Common myeloid progenitor, CD34-positive (primary cell): Measurements from ENCODE around the gene CCDC40.

Experiments
- CTCF ChIA-PET: fragments of 350-600 bp; sonication (Branson Sonifier 250); formaldehyde crosslinking; loops from one replicate; lab custom pipeline; 2021; ENCODE audit warnings: antibody characterized with exemption; lab: Charles Lee
- POLR2A ChIA-PET: fragments of 350-600 bp; sonication (Branson Sonifier 250); formaldehyde crosslinking; loops from one replicate; lab custom pipeline; 2021; ENCODE audit warnings: antibody characterized with exemption; lab: Charles Lee
- DNase-seq, 3 donors: peaks; one replicate each; pipeline versions ENCODE4 v3.0.0 to v3.0.0-alpha.2; 2013
- H3K27ac ChIP-seq, 2 experiments: 1 replicate in 1 of 2; 2 replicates in 1 of 2; pipeline ENCODE4 v1.7.0; 2013; ENCODE audit warnings: inconsistent platforms in 2 of 2, low read length in 2 of 2, mild to moderate bottlenecking in 2 of 2, low read depth in 1 of 2, moderate library complexity in 1 of 2; ENCODE audit not compliant: severe bottlenecking in 2 of 2, insufficient read depth in 1 of 2, poor library complexity in 1 of 2
- H3K27me3 ChIP-seq, 5 experiments: replicated peaks in 2 of 5; 1 replicate in 3 of 5; 2 replicates in 2 of 5; pipeline versions ENCODE4 v1.6.1 to v1.7.0; 2013; ENCODE audit warnings: low read length in 4 of 5, mild to moderate bottlenecking in 2 of 5, moderate library complexity in 2 of 5, inconsistent platforms in 1 of 5; ENCODE audit not compliant: insufficient read depth in 5 of 5, control insufficient read depth in 4 of 5
- H3K36me3 ChIP-seq, 4 experiments: 1 replicate in 2 of 4; 2 replicates in 2 of 4; pipeline versions ENCODE4 v1.6.1 to v1.7.0; 2013; ENCODE audit warnings: low read length in 3 of 4, control low read depth in 1 of 4, mild to moderate bottlenecking in 1 of 4; ENCODE audit not compliant: control insufficient read depth in 4 of 4, insufficient read depth in 4 of 4
- H3K4me1 ChIP-seq, 4 experiments: 1 replicate in 3 of 4; 2 replicates in 1 of 4; pipeline versions ENCODE4 v1.6.1 to v1.7.1; 2013; ENCODE audit warnings: low read length in 3 of 4, mild to moderate bottlenecking in 3 of 4, control low read depth in 1 of 4, inconsistent platforms in 1 of 4, moderate library complexity in 1 of 4; ENCODE audit not compliant: control insufficient read depth in 4 of 4, insufficient read depth in 4 of 4; ENCODE audit errors: control extremely low read depth in 1 of 4
- H3K4me3 ChIP-seq, 7 experiments: 1 replicate in 4 of 7; 2 replicates in 3 of 7; pipeline versions ENCODE4 v1.5.1 to v1.7.0; 2013; ENCODE audit warnings: mild to moderate bottlenecking in 7 of 7, low read length in 6 of 7, moderate library complexity in 6 of 7, inconsistent platforms in 2 of 7, low read depth in 2 of 7, control low read depth in 1 of 7; ENCODE audit not compliant: insufficient read depth in 4 of 7, control insufficient read depth in 1 of 7; ENCODE audit errors: extremely low read depth in 1 of 7
- H3K9me3 ChIP-seq, 5 experiments: 1 replicate in 4 of 5; 2 replicates in 1 of 5; pipeline versions ENCODE4 v1.6.1 to v1.7.1; 2013; ENCODE audit warnings: low read length in 4 of 5, mild to moderate bottlenecking in 2 of 5, inconsistent platforms in 1 of 5, low read depth in 1 of 5, moderate library complexity in 1 of 5; ENCODE audit not compliant: control insufficient read depth in 4 of 5, insufficient read depth in 2 of 5; ENCODE audit errors: control extremely low read depth in 1 of 5
- WGBS: methylation state at CpG from one replicate; pipeline ENCODE4 v1.1.5; 2013; ENCODE audit not compliant: insufficient coverage; 5-methylcytosine and 5-hydroxymethylcytosine counted together

CCDC40 gene

GRCh38 chr17:80002070-80002641 lies 34.3 kb upstream of the CCDC40 start:
- Histone ChIP-seq H3K27me3 (no peaks in the 10 kb centered on the region), H3K4me1 (peaks cover 5 to 16% (median 12%) of the 10 kb centered on the region in 4 experiments), H3K36me3 (peaks cover 0 to 6% (median 1%) of the 10 kb centered on the region in 4 experiments), H3K27ac (no peak overlapping the region), H3K9me3 (no peaks in the 10 kb centered on the region), H3K4me3 (no peak overlapping the region)
- ChIA-PET CTCF (no interaction called here), POLR2A (no interaction called here)
- 95% methylated on average over 24 of the region's 26 CpGs for WGBS
- DNase-seq, result no peak

GRCh38 chr17:80002690-80003490 lies 33.6 kb upstream of the CCDC40 start:
- H3K4me1 ChIP-seq, result peaks cover 0 to 8% (median 5%) of the 10 kb centered on the region in 4 experiments
- H3K27me3 ChIP-seq, result no peaks in the 10 kb centered on the region
- CTCF ChIA-PET, result interaction anchor here (1.2 to 3.3 kb wide), 2 partner anchors 9 to 85 kb away, joined by 3 to 16 read pairs; no protein-coding TSS in a partner anchor
- peaks cover 0 to 6% (median 1%) of the 10 kb centered on the region in 4 experiments for H3K36me3 ChIP-seq
- no peak for DNase-seq
- WGBS, result 98% methylated on average over 25 of the region's 30 CpGs
- no peak overlapping the region for H3K27ac ChIP-seq
- POLR2A ChIA-PET, result no interaction called here
- H3K9me3 ChIP-seq, result no peaks in the 10 kb centered on the region
- no peak overlapping the region for H3K4me3 ChIP-seq

- H3K9me3 ChIP-seq, result no peaks in the 10 kb centered on the region
- peaks cover 0 to 8% (median 1%) of the 10 kb centered on the region in 4 experiments for H3K4me1 ChIP-seq
- ChIA-PET CTCF (interaction anchor here (1.2 to 8.7 kb wide), 4 partner anchors 10 to 84 kb away, joined by 3 to 64 read pairs (median 10); no protein-coding TSS in a partner anchor), POLR2A (no interaction called here)
- WGBS, result 97% methylated on average over 9 of the region's 15 CpGs
- peaks cover 0 to 6% (median 1%) of the 10 kb centered on the region in 4 experiments for H3K36me3 ChIP-seq
- H3K4me3 ChIP-seq, result no peak overlapping the region
- no peaks in the 10 kb centered on the region for H3K27me3 ChIP-seq
- no peak overlapping the region for H3K27ac ChIP-seq
- no peak for DNase-seq
These were observed 32.5 kb upstream of the CCDC40 start for GRCh38 chr17:80003969-80004368.

GRCh38 chr17:80005360-80006338 lies 30.8 kb upstream of the CCDC40 start:
- DNase-seq, result peak; percentile 59 to 79 (median 78)
- Histone ChIP-seq H3K36me3 (peaks cover 0 to 12% (median 4%) of the 10 kb centered on the region in 4 experiments), H3K27ac (no peak overlapping the region), H3K27me3 (no peaks in the 10 kb centered on the region), H3K4me1 (peaks cover 0 to 8% (median 1%) of the 10 kb centered on the region in 4 experiments), H3K9me3 (no peaks in the 10 kb centered on the region), H3K4me3 (peak overlapping the region in 3 of 7 experiments; percentile 10 to 50 (median 33))
- POLR2A ChIA-PET, result interaction anchor here (0.5 kb wide), 1 partner anchor 288 kb away, joined by 3 read pairs; no protein-coding TSS in a partner anchor
- CTCF ChIA-PET, result interaction anchor here (0.7 to 8.7 kb wide), 15 partner anchors 6 to 96 kb away, joined by 3 to 64 read pairs (median 5); partner anchors contain the start of gene GAA
- WGBS, result 50% methylated on average over 29 of the region's 37 CpGs

GRCh38 chr17:80006339-80006720 lies 30.1 kb upstream of the CCDC40 start:
- H3K36me3 ChIP-seq, result peaks cover 0 to 12% (median 4%) of the 10 kb centered on the region in 4 experiments
- H3K27me3 ChIP-seq, result no peaks in the 10 kb centered on the region
- WGBS, result 81% methylated on average over 8 of the region's 8 CpGs
- H3K27ac ChIP-seq, result no peak overlapping the region
- peak overlapping the region in 1 of 7 experiments; percentile 50 for H3K4me3 ChIP-seq
- CTCF ChIA-PET, result interaction anchor here (0.7 to 8.7 kb wide), 13 partner anchors 7 to 95 kb away, joined by 3 to 64 read pairs (median 6); partner anchors contain the start of gene GAA
- peaks cover 0 to 8% (median 1%) of the 10 kb centered on the region in 4 experiments for H3K4me1 ChIP-seq
- POLR2A ChIA-PET, result no interaction called here
- DNase-seq, result no peak
- no peaks in the 10 kb centered on the region for H3K9me3 ChIP-seq
